Fibroblast of villous mesenchyme (primary cell): ENCODE results near the gene GPR39. TPM values are rescaled to one million over a fixed set of nuclear protein-coding genes. Genes with fewer than 3 reads are reported as not detected.

ENCODE experiments used
- DNase-seq: peaks from one replicate; pipeline ENCODE4 v3.0.0-alpha.2; 2010; ENCODE audit warnings: low read depth
- H3K4me3 ChIP-seq: 2 replicates; pipeline ENCODE4 v1.5.1; 2011; ENCODE audit warnings: low read depth, mild to moderate bottlenecking, low read length
- total RNA-seq: library from RNA; depleted of rRNA; stranded (reverse); fragments of >200 nt; gene quantifications from 2 replicates; pipeline ENCODE4 v1.2.3, GENCODE V29; 2012
- TF ChIP-seq, protein P1 (sequence below): IDR thresholded peaks from 2 replicates; pipeline ENCODE4 v1.5.1; 2012; ENCODE audit warnings: low read depth, mild to moderate bottlenecking, low read length; ENCODE audit not compliant: insufficient read depth

The GPR39 gene
- total RNA-seq, 1 donor: 5.6 TPM

DNA sequence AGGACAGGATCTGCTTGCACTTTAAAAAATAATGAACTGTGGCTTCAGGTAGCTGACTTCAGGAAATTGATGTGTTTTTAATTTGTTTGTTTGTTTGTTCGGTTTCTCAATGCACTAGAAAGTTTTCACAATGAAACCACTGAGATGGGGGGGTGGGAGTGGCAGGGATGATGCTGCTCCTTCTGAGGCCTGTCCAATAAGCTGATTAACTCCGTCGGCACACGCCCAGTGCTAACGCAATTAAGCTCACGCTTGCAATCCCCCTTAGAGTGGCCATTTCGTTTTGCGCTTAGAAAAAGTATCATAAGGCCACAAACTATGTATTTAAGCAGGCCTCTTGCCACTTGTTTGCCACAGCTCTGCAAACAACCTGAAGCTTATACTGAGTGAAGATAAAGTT lies 12.5 kb upstream of the GPR39 start:
- TF ChIP-seq, protein P1, sequence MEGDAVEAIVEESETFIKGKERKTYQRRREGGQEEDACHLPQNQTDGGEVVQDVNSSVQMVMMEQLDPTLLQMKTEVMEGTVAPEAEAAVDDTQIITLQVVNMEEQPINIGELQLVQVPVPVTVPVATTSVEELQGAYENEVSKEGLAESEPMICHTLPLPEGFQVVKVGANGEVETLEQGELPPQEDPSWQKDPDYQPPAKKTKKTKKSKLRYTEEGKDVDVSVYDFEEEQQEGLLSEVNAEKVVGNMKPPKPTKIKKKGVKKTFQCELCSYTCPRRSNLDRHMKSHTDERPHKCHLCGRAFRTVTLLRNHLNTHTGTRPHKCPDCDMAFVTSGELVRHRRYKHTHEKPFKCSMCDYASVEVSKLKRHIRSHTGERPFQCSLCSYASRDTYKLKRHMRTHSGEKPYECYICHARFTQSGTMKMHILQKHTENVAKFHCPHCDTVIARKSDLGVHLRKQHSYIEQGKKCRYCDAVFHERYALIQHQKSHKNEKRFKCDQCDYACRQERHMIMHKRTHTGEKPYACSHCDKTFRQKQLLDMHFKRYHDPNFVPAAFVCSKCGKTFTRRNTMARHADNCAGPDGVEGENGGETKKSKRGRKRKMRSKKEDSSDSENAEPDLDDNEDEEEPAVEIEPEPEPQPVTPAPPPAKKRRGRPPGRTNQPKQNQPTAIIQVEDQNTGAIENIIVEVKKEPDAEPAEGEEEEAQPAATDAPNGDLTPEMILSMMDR: no peak
- no peak for DNase-seq
- no peak overlapping the region for H3K4me3 ChIP-seq

DNA sequence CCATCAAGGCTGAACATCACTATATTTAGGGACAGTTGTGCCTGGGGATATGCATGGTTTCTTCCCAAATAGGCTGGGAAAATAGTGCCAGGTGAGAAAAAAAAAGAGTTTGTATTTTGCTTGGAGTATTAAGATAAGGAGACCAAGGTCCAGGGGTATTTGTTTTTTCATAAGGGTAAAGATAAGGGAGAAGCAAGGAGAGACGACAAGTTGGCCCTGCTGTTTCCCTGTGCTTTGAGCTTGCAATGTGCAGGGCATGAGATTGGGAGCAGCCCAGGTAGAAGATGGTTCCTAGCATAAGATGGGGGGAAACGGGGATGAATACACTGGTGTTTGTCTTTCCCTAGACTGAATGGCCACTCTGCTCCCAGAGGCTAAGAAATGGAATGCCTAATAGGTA lies 8.8 kb upstream of the GPR39 start:
- TF ChIP-seq, protein P1: no peak
- H3K4me3 ChIP-seq: no peak overlapping the region
- DNase-seq: no peak

DNA sequence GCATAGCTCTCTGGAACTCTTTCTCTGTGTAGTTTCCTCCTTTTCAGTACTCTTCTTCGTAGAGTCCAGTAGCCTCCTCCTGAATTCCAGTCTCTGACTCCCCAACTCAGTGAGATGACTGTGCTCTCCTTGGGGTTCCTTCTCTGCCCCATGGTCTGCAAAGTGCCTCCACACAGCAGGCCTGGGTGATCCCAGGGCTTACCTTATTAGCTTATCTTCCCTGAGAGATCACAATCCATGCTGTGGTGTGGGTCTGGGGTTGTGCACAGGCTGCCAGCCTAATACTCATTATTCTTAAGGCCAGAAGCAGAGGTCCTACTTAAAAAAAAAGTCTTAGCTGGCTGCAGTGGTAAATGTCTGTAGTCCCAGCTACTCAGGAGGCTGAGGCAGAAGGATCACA lies 4.6 kb upstream of the GPR39 start:
- TF ChIP-seq, protein P1: no peak
- no peak overlapping the region for H3K4me3 ChIP-seq
- DNase-seq: no peak

DNA sequence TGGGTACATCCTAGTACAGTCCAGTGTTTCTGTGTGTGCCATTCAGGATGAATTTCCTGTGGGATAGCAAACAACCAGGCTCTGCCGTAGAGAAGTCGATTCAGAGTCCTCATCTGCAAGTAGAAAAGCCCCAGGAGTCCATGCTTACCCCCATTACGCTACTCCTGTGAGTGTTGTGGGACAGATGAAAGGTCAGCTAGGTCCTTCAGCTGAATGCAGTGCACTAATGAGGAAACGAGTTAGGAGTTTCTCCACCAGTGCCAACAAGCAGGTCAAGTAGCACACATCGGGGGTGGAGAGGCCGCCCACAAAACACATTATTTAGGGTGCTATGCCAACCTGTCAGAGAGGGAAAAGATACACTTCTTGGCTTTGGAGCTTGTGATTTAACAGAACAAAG lies 2.5 kb upstream of the GPR39 start:
- no peak for DNase-seq
- no peak overlapping the region for H3K4me3 ChIP-seq
- TF ChIP-seq, protein P1: no peak

DNA sequence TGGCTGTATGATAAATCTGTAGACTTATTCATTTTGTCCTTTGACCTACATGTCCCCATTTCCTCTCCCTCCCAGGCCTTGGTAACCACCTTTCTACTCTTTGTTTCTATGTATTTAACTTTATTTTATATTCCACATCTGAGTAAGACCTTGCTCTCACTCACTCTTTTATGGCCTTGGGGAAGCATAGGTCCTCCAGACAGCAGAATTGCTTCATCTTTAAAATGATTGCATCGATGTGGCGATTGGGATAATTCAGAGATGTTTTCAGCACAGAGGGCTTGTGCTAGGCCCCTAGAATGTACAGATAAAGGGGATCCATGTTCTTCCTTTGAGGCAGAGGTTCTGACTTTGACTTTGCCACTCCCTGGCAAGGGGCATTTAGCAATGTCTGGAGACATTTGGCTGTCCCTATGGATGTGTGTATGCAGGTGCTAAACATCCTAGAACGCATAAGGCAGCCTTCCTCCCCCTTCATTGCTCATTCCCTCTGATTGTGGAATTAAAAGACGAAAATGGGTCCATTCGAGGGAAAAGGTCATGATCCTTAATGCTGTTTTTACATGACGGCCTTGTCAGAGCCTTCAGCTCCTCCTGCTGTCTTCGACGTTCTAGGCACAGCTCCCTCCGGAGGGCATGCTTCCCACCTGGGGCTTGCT lies 1.2 kb upstream of the GPR39 start:
- peak overlapping the region; percentile 67 for H3K4me3 ChIP-seq
- TF ChIP-seq, protein P1: no peak
- DNase-seq: peak; percentile 67

DNA sequence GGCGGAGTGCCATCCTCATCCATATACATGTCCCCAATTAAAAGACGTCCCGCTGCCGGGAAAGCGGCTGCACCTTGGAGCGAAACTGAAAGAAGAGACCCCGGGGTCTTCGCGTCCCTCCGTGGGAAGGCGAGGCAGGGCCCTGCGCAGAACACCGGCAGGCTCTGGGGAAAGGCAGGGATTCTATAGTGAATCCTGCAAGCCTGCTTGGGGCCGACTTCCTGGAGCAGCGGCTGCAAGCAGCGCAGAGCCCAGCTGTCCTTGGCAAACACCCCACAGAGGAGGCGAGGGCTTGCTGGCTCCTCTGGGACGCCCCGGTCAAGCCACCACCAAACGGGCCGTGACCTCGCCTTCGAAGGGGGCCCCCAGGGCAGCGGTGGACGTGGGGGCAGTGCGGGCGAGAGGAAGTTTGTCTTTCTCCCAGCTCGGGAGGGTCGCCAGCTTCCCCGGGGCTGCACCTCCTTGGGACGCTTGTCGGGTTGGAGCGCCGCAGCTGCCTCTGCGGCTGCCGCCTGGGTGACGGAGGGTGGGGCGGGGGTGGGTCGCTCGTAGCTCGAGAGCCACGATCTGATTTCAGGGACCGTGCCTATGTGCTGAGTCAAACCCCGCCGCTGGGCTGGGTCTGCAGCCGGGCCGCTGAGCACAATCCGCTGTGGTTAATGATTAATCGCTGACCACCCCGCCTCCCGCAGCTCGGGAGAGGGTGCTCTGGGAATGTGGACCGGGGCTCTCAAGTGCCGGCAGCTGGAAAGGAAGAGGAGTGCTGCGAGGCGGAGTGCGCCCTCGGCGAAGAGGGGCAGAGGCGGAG lies 486 bp upstream of the GPR39 start:
- DNase-seq: peak; percentile 95
- peak overlapping the region; percentile 67 for H3K4me3 ChIP-seq
- TF ChIP-seq, protein P1: no peak
